WERI-Rb-1 (cell line): ENCODE measurements around the gene SNX15.
"Not testable (repeated sequence)": the region's sequence is repeated elsewhere in the genome, so short reads cannot be mapped to it uniquely, and the experiment has no call there.

Source experiments
- DNase-seq: peaks from one replicate; pipeline ENCODE4 v3.0.0-alpha.2; 2020
- H3K27ac ChIP-seq: fragments of 250-450 bp; sonication (Bioruptor Pico); 2 replicates; pipeline ENCODE4 v1.5.1; 2020; ENCODE audit warnings: mild to moderate bottlenecking, moderate library complexity
- H3K27me3 ChIP-seq: fragments of 250-450 bp; sonication (Bioruptor Pico); 2 replicates; pipeline ENCODE4 v1.5.1; 2021; ENCODE audit warnings: mild to moderate bottlenecking, low read depth, moderate library complexity; ENCODE audit not compliant: insufficient read depth, severe bottlenecking
- H3K36me3 ChIP-seq: fragments of 250-450 bp; sonication (Bioruptor Pico); 2 replicates; pipeline ENCODE4 v1.5.1; 2020; ENCODE audit warnings: mild to moderate bottlenecking, moderate library complexity
- H3K4me3 ChIP-seq: 2 replicates; pipeline ENCODE4 v1.5.1; 2011; ENCODE audit warnings: low read depth, mild to moderate bottlenecking, control low read depth, low read length
- H3K9me3 ChIP-seq: fragments of 250-450 bp; sonication (Bioruptor Pico); 2 replicates; pipeline ENCODE4 v1.5.1; 2021; ENCODE audit warnings: mild to moderate bottlenecking, moderate library complexity; ENCODE audit not compliant: severe bottlenecking
- TF ChIP-seq, protein P1 (sequence below): IDR thresholded peaks from 2 replicates; pipeline ENCODE4 v1.5.1; 2011; ENCODE audit warnings: low read depth, mild to moderate bottlenecking, control low read depth, inconsistent platforms, low read length

Gene SNX15

GRCh38 chr11:64999478-64999877 is 27.8 kb upstream of the SNX15 start:
- H3K4me3 ChIP-seq: no peak overlapping the region

GRCh38 chr11:65002706-65003105 is 24.5 kb upstream of the SNX15 start:
- TF ChIP-seq, protein P1, sequence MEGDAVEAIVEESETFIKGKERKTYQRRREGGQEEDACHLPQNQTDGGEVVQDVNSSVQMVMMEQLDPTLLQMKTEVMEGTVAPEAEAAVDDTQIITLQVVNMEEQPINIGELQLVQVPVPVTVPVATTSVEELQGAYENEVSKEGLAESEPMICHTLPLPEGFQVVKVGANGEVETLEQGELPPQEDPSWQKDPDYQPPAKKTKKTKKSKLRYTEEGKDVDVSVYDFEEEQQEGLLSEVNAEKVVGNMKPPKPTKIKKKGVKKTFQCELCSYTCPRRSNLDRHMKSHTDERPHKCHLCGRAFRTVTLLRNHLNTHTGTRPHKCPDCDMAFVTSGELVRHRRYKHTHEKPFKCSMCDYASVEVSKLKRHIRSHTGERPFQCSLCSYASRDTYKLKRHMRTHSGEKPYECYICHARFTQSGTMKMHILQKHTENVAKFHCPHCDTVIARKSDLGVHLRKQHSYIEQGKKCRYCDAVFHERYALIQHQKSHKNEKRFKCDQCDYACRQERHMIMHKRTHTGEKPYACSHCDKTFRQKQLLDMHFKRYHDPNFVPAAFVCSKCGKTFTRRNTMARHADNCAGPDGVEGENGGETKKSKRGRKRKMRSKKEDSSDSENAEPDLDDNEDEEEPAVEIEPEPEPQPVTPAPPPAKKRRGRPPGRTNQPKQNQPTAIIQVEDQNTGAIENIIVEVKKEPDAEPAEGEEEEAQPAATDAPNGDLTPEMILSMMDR: no peak
- no peak overlapping the region for H3K27ac ChIP-seq
- H3K27me3 ChIP-seq: no peaks in the 10 kb centered on the region
- DNase-seq: no peak
- no peaks in the 10 kb centered on the region for H3K9me3 ChIP-seq
- no peaks in the 10 kb centered on the region for H3K36me3 ChIP-seq
- no peak overlapping the region for H3K4me3 ChIP-seq

More at GRCh38 chr11:64999478-64999877, 27.8 kb upstream of the SNX15 start:
- no peaks in the 10 kb centered on the region for H3K27me3 ChIP-seq
- no peaks in the 10 kb centered on the region for H3K9me3 ChIP-seq
- TF ChIP-seq, protein P1: no peak
- no peak for DNase-seq
- no peak overlapping the region for H3K27ac ChIP-seq
- no peaks in the 10 kb centered on the region for H3K36me3 ChIP-seq

DNA sequence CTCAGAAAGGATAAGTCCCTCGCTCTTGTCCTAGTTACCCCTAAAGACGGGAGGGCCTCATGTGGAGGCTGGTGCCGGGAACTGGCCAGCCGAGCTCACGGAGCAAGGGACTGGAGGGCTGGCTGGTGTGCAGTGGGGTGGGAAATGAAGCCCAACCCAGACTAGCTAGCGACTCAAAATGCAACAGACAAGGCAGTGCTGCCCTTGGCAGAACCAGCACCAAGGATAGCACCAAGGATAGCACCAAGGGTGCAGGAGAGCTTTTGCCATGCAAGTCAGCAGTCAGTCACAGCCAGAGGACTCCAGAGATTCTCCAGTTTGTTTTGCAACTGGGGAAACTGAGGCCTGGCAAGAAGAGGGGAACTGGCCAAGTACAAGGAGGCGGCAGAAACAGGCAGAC is 24.0 kb upstream of the SNX15 start:
- Histone ChIP-seq H3K4me3 (no peak overlapping the region), H3K27ac (no peak overlapping the region), H3K27me3 (no peaks in the 10 kb centered on the region), H3K36me3 (no peaks in the 10 kb centered on the region), H3K9me3 (no peaks in the 10 kb centered on the region)
- TF ChIP-seq, protein P1: no peak
- no peak for DNase-seq

- H3K27ac ChIP-seq, H3K27me3 ChIP-seq, H3K36me3 ChIP-seq: not testable (repeated sequence)
These were observed 23.3 kb upstream of the SNX15 start for GRCh38 chr11:65003968-65004367.

DNA sequence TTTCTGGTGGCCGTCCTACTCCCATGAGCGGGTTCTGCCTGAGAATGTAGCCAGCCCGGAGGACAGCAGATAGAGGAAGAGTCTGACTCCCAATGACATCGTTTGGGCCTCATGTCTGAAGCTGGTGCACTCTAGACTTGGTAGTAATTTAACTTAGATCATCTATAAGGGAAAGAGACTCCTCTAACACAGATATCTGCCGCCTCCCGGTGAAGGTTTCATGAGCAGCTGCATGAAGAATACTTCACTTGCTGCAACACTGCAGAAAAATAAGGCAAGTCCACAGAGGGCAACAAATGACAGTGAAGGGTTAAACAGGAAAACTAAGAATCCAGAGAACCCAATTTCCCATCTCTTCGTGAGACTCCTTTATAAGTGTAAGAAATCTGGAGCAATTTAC is 19.2 kb upstream of the SNX15 start:
- Histone ChIP-seq H3K36me3 (no peaks in the 10 kb centered on the region), H3K27me3 (no peaks in the 10 kb centered on the region), H3K4me3 (no peak overlapping the region), H3K27ac (no peak overlapping the region), H3K9me3 (no peaks in the 10 kb centered on the region)
- no peak for DNase-seq
- TF ChIP-seq, protein P1: no peak

More at GRCh38 chr11:65003968-65004367, 23.3 kb upstream of the SNX15 start:
- H3K4me3 ChIP-seq, DNase-seq, H3K9me3 ChIP-seq: not testable (repeated sequence)

- H3K4me3 ChIP-seq: no peak overlapping the region
- no peaks in the 10 kb centered on the region for H3K36me3 ChIP-seq
- no peak for DNase-seq
- H3K27me3 ChIP-seq: no peaks in the 10 kb centered on the region
- no peaks in the 10 kb centered on the region for H3K9me3 ChIP-seq
- no peak overlapping the region for H3K27ac ChIP-seq
- TF ChIP-seq, protein P1: no peak
These were observed 18.4 kb upstream of the SNX15 start for GRCh38 chr11:65008873-65009272.
